Activated CD8-positive, alpha-beta memory T cell treated with anti-CD3 and anti-CD28 coated beads for 48 hours (primary cell): Measurements from ENCODE around the gene GATA2.

ENCODE experiments used
- DNase-seq, 3 experiments: peaks; one replicate each; pipeline ENCODE4 v3.0.0-alpha.2; 2020; ENCODE audit warnings: low read depth in 2 of 3, low spot score in 2 of 3

GATA2 gene

GRCh38 chr3:128488991-128489673 is 3.9 kb downstream of the GATA2 start:
- DNase-seq, result no peak

GRCh38 chr3:128488636-128488990 is 4.4 kb downstream of the GATA2 start:
- no peak for DNase-seq

- no peak for DNase-seq
These were observed 5.0 kb downstream of the GATA2 start for GRCh38 chr3:128487813-128488635.

- no peak for DNase-seq
These were observed 5.5 kb downstream of the GATA2 start for GRCh38 chr3:128487538-128487812.

- no peak for DNase-seq
These were observed 6.1 kb downstream of the GATA2 start for GRCh38 chr3:128486681-128487537.

- no peak for DNase-seq
These were observed 6.8 kb downstream of the GATA2 start for GRCh38 chr3:128486205-128486628.

GRCh38 chr3:128485282-128486204 is 7.5 kb downstream of the GATA2 start:
- DNase-seq, result no peak

GRCh38 chr3:128484404-128485281 is 8.4 kb downstream of the GATA2 start:
- DNase-seq, result no peak

- DNase-seq, result no peak
These were observed 9.2 kb downstream of the GATA2 start for GRCh38 chr3:128483657-128484403.

GRCh38 chr3:128482666-128483656 is 10.0 kb downstream of the GATA2 start:
- DNase-seq, result no peak

GRCh38 chr3:128482175-128482574 is 10.8 kb downstream of the GATA2 start:
- DNase-seq, result no peak

GRCh38 chr3:128481438-128481942 is 11.5 kb downstream of the GATA2 start:
- no peak for DNase-seq

- DNase-seq, result no peak
These were observed 12.1 kb downstream of the GATA2 start for GRCh38 chr3:128480717-128481437.

GRCh38 chr3:128480278-128480677 is 12.7 kb downstream of the GATA2 start:
- DNase-seq, result no peak

GRCh38 chr3:128479558-128480086 is 13.4 kb downstream of the GATA2 start:
- DNase-seq, result no peak

- no peak for DNase-seq
These were observed 14.2 kb downstream of the GATA2 start for GRCh38 chr3:128478576-128479506.
